ENCODE measurements around the gene PRDM12. TPM values are rescaled to one million over a fixed set of nuclear protein-coding genes. Genes with fewer than 3 reads are reported as not detected.

The PRDM12 gene
- total RNA-seq: under 1 TPM in 1 of 4 donors, not detected in 3; 0.21 TPM

GRCh38 chr9:130664251-130665028 is at the start of gene PRDM12:
Gene PRDM12, plus strand, starts transcription at chr9:130664594. Its CDS starts 60 bp downstream, at chr9:130664654.
- H3K4me3 ChIP-seq (ENCODE audit: low read depth, poor library complexity, severe bottlenecking): no peak within 1 kb of the TSS
- TF ChIP-seq CTCF (IDR thresholded peaks at IDR 0.05) (no peak), POLR2A (IDR thresholded peaks at IDR 0.05) (no peak)
- intact Hi-C loops (cut with DNase I; ENCODE audit: low total_unique reads): no loop called here
- 2 to 3% methylated on average over 31 to 36 of the region's 76 CpGs for WGBS, 2 donors
- DNase-seq (ENCODE audit: low spot score in 2 of 2): no peak

- intact Hi-C loops (cut with DNase I; ENCODE audit: low total_unique reads): no loop called here
- WGBS, 2 donors: 84 to 89% methylated on average over 10 of the region's 10 CpGs
- TF ChIP-seq CTCF (IDR thresholded peaks at IDR 0.05) (no peak), POLR2A (IDR thresholded peaks at IDR 0.05) (no peak)
Measured at GRCh38 chr9:130616451-130616850, 47.9 kb upstream of the PRDM12 start.

GRCh38 chr9:130623466-130623865 is 40.9 kb upstream of the PRDM12 start:
- TF ChIP-seq POLR2A (IDR thresholded peaks at IDR 0.05): no peak
- TF ChIP-seq CTCF (IDR thresholded peaks at IDR 0.05): no peak
- intact Hi-C loops (cut with DNase I; ENCODE audit: low total_unique reads): no loop called here
- WGBS, 2 donors: 92 to 93% methylated on average over 10 of the region's 10 CpGs
- no peak overlapping the region for H3K4me3 ChIP-seq (ENCODE audit: low read depth, poor library complexity, severe bottlenecking)
- no peak for DNase-seq (ENCODE audit: low spot score in 2 of 2)

More at GRCh38 chr9:130616451-130616850, 47.9 kb upstream of the PRDM12 start:
- no peak overlapping the region for H3K4me3 ChIP-seq (ENCODE audit: low read depth, poor library complexity, severe bottlenecking)
- DNase-seq (ENCODE audit: low spot score in 2 of 2): no peak

- no peak for DNase-seq (ENCODE audit: low spot score in 2 of 2)
- intact Hi-C loops (cut with DNase I; ENCODE audit: low total_unique reads): no loop called here
- WGBS, 2 donors: 91 to 95% methylated on average over 4 of the region's 4 CpGs
- no peak overlapping the region for H3K4me3 ChIP-seq (ENCODE audit: low read depth, poor library complexity, severe bottlenecking)
- TF ChIP-seq POLR2A (IDR thresholded peaks at IDR 0.05) (no peak), CTCF (IDR thresholded peaks at IDR 0.05) (no peak)
Measured at GRCh38 chr9:130624154-130624553, 40.2 kb upstream of the PRDM12 start.

GRCh38 chr9:130626249-130626996 is 38.0 kb upstream of the PRDM12 start:
- H3K4me3 ChIP-seq (ENCODE audit: low read depth, poor library complexity, severe bottlenecking): no peak overlapping the region
- intact Hi-C loops (cut with DNase I; ENCODE audit: low total_unique reads): no loop called here
- peak in 1 of 2 donors; percentile 62 for DNase-seq (ENCODE audit: low spot score in 2 of 2)
- WGBS, 2 donors: 87 to 88% methylated on average over 21 of the region's 21 CpGs
- TF ChIP-seq CTCF (IDR thresholded peaks at IDR 0.05): no peak
